GM18508 (cell line): ENCODE results near the gene TFF3.

Experiments used
- ATAC-seq: cut with Tn5 transposase; IDR thresholded peaks from one replicate; pipeline ENCODE4 v1.9.1; 2021; ENCODE audit warnings: moderate number of reproducible peaks; ENCODE audit not compliant: insufficient read depth, unreplicated experiment

TFF3 gene

GRCh38 chr21:42272984-42273600, 42.1 kb downstream of the TFF3 start:
- ATAC-seq = no peak

- ATAC-seq = no peak
Observed at GRCh38 chr21:42272109-42272962, 42.9 kb downstream of the TFF3 start.

GRCh38 chr21:42271065-42271464, 44.1 kb downstream of the TFF3 start:
- ATAC-seq = no peak

GRCh38 chr21:42269386-42269785, 45.8 kb downstream of the TFF3 start:
- ATAC-seq = no peak

GRCh38 chr21:42266971-42267556, 48.1 kb downstream of the TFF3 start:
- ATAC-seq = no peak

GRCh38 chr21:42265231-42265812, 49.9 kb downstream of the TFF3 start:
- ATAC-seq = no peak

GRCh38 chr21:42264245-42265195, 50.7 kb downstream of the TFF3 start:
- no peak for ATAC-seq

GRCh38 chr21:42263591-42264131, 51.5 kb downstream of the TFF3 start:
- ATAC-seq = no peak

- ATAC-seq = no peak
Observed at GRCh38 chr21:42262831-42263231, 52.4 kb downstream of the TFF3 start.

GRCh38 chr21:42261829-42262200, 53.4 kb downstream of the TFF3 start:
- no peak for ATAC-seq
